GM23338 (cell line): ENCODE results near the gene PSMB3.

Experiments used
- CREB1 ChIP-seq: fragments of 250-450 bp; sonication (Bioruptor Pico); IDR thresholded peaks from 2 replicates; pipeline ENCODE4 v1.5.0; 2020; ENCODE audit warnings: low read depth, mild to moderate bottlenecking, moderate library complexity
- EZH2 ChIP-seq: fragments of 200-600 bp; sonication (generic); IDR thresholded peaks from one replicate; pipeline ENCODE4 v1.8.0; 2017; ENCODE audit warnings: antibody characterized with exemption, mild to moderate bottlenecking, low read depth; ENCODE audit not compliant: unreplicated experiment
- EZH2phosphoT487 ChIP-seq: fragments of 200-600 bp; sonication (generic); IDR thresholded peaks from one replicate; pipeline ENCODE4 v1.8.1; 2018; ENCODE audit warnings: antibody characterized with exemption; ENCODE audit not compliant: unreplicated experiment
- JUNB ChIP-seq: IDR thresholded peaks from one replicate; pipeline ENCODE4 v1.6.1; 2016; ENCODE audit warnings: antibody characterized with exemption; ENCODE audit not compliant: unreplicated experiment
- NANOG ChIP-seq: IDR thresholded peaks from 2 replicates; pipeline ENCODE4 v1.6.1; 2016; ENCODE audit warnings: antibody characterized with exemption, borderline replicate concordance
- POLR2AphosphoS5 ChIP-seq: IDR thresholded peaks from 2 replicates; pipeline ENCODE4 v1.6.1; 2016; ENCODE audit warnings: antibody characterized with exemption, low read depth
- STAT1 ChIP-seq: IDR thresholded peaks from one replicate; pipeline ENCODE4 v1.6.1; 2016; ENCODE audit warnings: antibody characterized with exemption; ENCODE audit not compliant: unreplicated experiment
- ZNF114 ChIP-seq: fragments of 250-450 bp; sonication (Bioruptor Pico); IDR thresholded peaks from 2 replicates; pipeline ENCODE4 v1.5.0; 2020; ENCODE audit warnings: mild to moderate bottlenecking, moderate library complexity
- ZNF331 ChIP-seq: fragments of 250-450 bp; sonication (Bioruptor Pico); IDR thresholded peaks from 2 replicates; pipeline ENCODE4 v1.5.0; 2020; ENCODE audit warnings: low read depth, mild to moderate bottlenecking, moderate library complexity
- TF ChIP-seq, protein P1 (sequence below), 2 experiments: fragments of 200-600 bp in 1 of 2; sonication (generic) in 1 of 2; conservative IDR thresholded peaks; 2 replicates each; pipeline versions ENCODE4 v1.5.1 to v1.6.1; 2016 to 2017; ENCODE audit warnings: antibody characterized with exemption in 2 of 2, low read depth in 2 of 2, mild to moderate bottlenecking in 2 of 2, moderate library complexity in 1 of 2
- TF ChIP-seq, protein P2 (sequence below): IDR thresholded peaks from one replicate; pipeline ENCODE4 v1.6.1; 2018; ENCODE audit warnings: antibody characterized with exemption; ENCODE audit not compliant: unreplicated experiment
- TF ChIP-seq, protein P3 (sequence below): fragments of 250-450 bp; sonication (Bioruptor Pico); IDR thresholded peaks from 2 replicates; pipeline ENCODE4 v1.5.0; 2020; ENCODE audit warnings: mild to moderate bottlenecking, moderate library complexity

DNA sequence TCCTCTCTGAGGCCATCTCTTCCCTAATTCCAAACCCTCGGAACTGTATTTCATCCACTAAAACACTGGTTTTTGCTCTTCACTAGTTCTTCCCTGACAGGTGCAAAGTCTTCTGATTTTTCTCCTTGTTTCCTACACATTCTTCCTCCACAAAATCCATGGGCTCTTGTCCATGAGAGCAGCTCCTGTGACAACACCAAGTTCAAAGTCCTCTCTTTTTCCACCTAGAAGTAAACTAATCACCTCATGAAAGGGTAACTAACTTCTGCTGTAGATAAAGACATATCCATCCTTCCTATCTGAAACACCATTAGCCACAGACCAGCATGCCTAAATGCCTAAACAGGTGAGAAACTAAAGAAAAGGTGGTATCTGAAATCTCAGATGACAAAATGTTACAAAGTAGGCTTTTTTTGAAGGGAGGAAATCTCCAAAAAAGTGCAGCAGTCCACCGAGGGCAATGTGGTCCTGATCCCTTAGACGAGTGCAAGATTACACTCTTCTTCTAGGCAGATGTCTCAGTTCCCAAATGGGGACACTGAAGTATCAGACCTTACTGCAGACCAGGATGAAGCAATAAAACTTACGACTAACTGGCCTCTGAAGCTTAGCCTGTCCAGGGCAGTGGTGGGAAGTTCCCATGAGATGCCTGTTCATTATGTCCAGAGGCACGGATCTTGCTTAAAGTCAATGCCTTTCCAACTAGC lies 44.1 kb downstream of the PSMB3 start:
- TF ChIP-seq, protein P1, sequence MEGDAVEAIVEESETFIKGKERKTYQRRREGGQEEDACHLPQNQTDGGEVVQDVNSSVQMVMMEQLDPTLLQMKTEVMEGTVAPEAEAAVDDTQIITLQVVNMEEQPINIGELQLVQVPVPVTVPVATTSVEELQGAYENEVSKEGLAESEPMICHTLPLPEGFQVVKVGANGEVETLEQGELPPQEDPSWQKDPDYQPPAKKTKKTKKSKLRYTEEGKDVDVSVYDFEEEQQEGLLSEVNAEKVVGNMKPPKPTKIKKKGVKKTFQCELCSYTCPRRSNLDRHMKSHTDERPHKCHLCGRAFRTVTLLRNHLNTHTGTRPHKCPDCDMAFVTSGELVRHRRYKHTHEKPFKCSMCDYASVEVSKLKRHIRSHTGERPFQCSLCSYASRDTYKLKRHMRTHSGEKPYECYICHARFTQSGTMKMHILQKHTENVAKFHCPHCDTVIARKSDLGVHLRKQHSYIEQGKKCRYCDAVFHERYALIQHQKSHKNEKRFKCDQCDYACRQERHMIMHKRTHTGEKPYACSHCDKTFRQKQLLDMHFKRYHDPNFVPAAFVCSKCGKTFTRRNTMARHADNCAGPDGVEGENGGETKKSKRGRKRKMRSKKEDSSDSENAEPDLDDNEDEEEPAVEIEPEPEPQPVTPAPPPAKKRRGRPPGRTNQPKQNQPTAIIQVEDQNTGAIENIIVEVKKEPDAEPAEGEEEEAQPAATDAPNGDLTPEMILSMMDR (conservative IDR thresholded peaks at IDR 0.05; ENCODE audit: low read depth in 2 of 2), result no peak
- no peak for TF ChIP-seq CREB1 (CRISPR knock-in tag)
- TF ChIP-seq EZH2, result no peak
- TF ChIP-seq JUNB, result no peak
- TF ChIP-seq POLR2AphosphoS5, result no peak
- TF ChIP-seq ZNF114 (CRISPR knock-in tag), result no peak
- TF ChIP-seq EZH2phosphoT487, result no peak
- TF ChIP-seq, protein P2, sequence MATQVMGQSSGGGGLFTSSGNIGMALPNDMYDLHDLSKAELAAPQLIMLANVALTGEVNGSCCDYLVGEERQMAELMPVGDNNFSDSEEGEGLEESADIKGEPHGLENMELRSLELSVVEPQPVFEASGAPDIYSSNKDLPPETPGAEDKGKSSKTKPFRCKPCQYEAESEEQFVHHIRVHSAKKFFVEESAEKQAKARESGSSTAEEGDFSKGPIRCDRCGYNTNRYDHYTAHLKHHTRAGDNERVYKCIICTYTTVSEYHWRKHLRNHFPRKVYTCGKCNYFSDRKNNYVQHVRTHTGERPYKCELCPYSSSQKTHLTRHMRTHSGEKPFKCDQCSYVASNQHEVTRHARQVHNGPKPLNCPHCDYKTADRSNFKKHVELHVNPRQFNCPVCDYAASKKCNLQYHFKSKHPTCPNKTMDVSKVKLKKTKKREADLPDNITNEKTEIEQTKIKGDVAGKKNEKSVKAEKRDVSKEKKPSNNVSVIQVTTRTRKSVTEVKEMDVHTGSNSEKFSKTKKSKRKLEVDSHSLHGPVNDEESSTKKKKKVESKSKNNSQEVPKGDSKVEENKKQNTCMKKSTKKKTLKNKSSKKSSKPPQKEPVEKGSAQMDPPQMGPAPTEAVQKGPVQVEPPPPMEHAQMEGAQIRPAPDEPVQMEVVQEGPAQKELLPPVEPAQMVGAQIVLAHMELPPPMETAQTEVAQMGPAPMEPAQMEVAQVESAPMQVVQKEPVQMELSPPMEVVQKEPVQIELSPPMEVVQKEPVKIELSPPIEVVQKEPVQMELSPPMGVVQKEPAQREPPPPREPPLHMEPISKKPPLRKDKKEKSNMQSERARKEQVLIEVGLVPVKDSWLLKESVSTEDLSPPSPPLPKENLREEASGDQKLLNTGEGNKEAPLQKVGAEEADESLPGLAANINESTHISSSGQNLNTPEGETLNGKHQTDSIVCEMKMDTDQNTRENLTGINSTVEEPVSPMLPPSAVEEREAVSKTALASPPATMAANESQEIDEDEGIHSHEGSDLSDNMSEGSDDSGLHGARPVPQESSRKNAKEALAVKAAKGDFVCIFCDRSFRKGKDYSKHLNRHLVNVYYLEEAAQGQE, result no peak
- TF ChIP-seq, protein P3, sequence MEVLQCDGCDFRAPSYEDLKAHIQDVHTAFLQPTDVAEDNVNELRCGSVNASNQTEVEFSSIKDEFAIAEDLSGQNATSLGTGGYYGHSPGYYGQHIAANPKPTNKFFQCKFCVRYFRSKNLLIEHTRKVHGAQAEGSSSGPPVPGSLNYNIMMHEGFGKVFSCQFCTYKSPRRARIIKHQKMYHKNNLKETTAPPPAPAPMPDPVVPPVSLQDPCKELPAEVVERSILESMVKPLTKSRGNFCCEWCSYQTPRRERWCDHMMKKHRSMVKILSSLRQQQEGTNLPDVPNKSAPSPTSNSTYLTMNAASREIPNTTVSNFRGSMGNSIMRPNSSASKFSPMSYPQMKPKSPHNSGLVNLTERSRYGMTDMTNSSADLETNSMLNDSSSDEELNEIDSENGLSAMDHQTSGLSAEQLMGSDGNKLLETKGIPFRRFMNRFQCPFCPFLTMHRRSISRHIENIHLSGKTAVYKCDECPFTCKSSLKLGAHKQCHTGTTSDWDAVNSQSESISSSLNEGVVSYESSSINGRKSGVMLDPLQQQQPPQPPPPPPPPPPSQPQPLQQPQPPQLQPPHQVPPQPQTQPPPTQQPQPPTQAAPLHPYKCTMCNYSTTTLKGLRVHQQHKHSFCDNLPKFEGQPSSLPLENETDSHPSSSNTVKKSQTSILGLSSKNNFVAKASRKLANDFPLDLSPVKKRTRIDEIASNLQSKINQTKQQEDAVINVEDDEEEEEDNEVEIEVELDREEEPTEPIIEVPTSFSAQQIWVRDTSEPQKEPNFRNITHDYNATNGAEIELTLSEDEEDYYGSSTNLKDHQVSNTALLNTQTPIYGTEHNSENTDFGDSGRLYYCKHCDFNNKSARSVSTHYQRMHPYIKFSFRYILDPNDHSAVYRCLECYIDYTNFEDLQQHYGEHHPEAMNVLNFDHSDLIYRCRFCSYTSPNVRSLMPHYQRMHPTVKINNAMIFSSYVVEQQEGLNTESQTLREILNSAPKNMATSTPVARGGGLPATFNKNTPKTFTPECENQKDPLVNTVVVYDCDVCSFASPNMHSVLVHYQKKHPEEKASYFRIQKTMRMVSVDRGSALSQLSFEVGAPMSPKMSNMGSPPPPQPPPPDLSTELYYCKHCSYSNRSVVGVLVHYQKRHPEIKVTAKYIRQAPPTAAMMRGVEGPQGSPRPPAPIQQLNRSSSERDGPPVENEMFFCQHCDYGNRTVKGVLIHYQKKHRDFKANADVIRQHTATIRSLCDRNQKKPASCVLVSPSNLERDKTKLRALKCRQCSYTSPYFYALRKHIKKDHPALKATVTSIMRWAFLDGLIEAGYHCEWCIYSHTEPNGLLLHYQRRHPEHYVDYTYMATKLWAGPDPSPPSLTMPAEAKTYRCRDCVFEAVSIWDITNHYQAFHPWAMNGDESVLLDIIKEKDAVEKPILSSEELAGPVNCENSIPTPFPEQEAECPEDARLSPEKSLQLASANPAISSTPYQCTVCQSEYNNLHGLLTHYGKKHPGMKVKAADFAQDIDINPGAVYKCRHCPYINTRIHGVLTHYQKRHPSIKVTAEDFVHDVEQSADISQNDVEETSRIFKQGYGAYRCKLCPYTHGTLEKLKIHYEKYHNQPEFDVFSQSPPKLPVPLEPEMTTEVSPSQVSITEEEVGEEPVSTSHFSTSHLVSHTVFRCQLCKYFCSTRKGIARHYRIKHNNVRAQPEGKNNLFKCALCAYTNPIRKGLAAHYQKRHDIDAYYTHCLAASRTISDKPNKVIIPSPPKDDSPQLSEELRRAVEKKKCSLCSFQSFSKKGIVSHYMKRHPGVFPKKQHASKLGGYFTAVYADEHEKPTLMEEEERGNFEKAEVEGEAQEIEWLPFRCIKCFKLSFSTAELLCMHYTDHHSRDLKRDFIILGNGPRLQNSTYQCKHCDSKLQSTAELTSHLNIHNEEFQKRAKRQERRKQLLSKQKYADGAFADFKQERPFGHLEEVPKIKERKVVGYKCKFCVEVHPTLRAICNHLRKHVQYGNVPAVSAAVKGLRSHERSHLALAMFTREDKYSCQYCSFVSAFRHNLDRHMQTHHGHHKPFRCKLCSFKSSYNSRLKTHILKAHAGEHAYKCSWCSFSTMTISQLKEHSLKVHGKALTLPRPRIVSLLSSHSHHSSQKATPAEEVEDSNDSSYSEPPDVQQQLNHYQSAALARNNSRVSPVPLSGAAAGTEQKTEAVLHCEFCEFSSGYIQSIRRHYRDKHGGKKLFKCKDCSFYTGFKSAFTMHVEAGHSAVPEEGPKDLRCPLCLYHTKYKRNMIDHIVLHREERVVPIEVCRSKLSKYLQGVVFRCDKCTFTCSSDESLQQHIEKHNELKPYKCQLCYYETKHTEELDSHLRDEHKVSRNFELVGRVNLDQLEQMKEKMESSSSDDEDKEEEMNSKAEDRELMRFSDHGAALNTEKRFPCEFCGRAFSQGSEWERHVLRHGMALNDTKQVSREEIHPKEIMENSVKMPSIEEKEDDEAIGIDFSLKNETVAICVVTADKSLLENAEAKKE (CRISPR knock-in tag), result no peak
- no peak for TF ChIP-seq NANOG
- TF ChIP-seq ZNF331, result no peak
- no peak for TF ChIP-seq STAT1
